NCI-H526 treated with DMSO at 0.1 percent for 48 hours (cell line): ENCODE data around the gene CNPY1.

Experiments
- DNase-seq: peaks from one replicate; lab custom pipeline; 2025; lab: John Stamatoyannopoulos, UW

CNPY1 gene

GRCh38 chr7:155512246-155512887 lies 34.0 kb downstream of the CNPY1 start:
- no peak for DNase-seq

- no peak for DNase-seq
Measured at GRCh38 chr7:155511702-155511996, 34.7 kb downstream of the CNPY1 start.

GRCh38 chr7:155510975-155511701 lies 35.2 kb downstream of the CNPY1 start:
- no peak for DNase-seq

- no peak for DNase-seq
Measured at GRCh38 chr7:155509725-155510551, 36.4 kb downstream of the CNPY1 start.

GRCh38 chr7:155509359-155509724 lies 37.0 kb downstream of the CNPY1 start:
- DNase-seq, result no peak

- DNase-seq, result no peak
Measured at GRCh38 chr7:155508376-155509358, 37.7 kb downstream of the CNPY1 start.

GRCh38 chr7:155507576-155507975 lies 38.8 kb downstream of the CNPY1 start:
- no peak for DNase-seq

GRCh38 chr7:155506854-155507337 lies 39.5 kb downstream of the CNPY1 start:
- peak; percentile 31 for DNase-seq

GRCh38 chr7:155505422-155505793 lies 41.0 kb downstream of the CNPY1 start:
- DNase-seq, result no peak

- no peak for DNase-seq
Measured at GRCh38 chr7:155497149-155497901, 49.0 kb downstream of the CNPY1 start.

- no peak for DNase-seq
Measured at GRCh38 chr7:155496267-155497005, 49.9 kb downstream of the CNPY1 start.

GRCh38 chr7:155495440-155496248 lies 50.7 kb downstream of the CNPY1 start:
- peak; percentile 43 for DNase-seq

- DNase-seq, result no peak
Measured at GRCh38 chr7:155494551-155494950, 51.8 kb downstream of the CNPY1 start.

- DNase-seq, result no peak
Measured at GRCh38 chr7:155493744-155494538, 52.4 kb downstream of the CNPY1 start.

- no peak for DNase-seq
Measured at GRCh38 chr7:155491812-155492211, 54.5 kb downstream of the CNPY1 start.

GRCh38 chr7:155490697-155491628 lies 55.4 kb downstream of the CNPY1 start:
- peak; percentile 23 for DNase-seq
